GM19025 (cell line): ENCODE results near the gene OBP2B.
"Not testable (repeated sequence)": the region's sequence is repeated elsewhere in the genome, so short reads cannot be mapped to it uniquely, and the experiment has no call there.

Experiments
- ATAC-seq: cut with Tn5 transposase; IDR thresholded peaks from one replicate; pipeline ENCODE4 v1.9.1; 2021; ENCODE audit warnings: mild to moderate bottlenecking, low read depth, moderate library complexity; ENCODE audit not compliant: unreplicated experiment

Gene OBP2B

GRCh38 chr9:133223159-133223756 lies 14.2 kb upstream of the OBP2B start:
- ATAC-seq = not testable (repeated sequence)

- ATAC-seq = not testable (repeated sequence)
These were observed 12.9 kb upstream of the OBP2B start for GRCh38 chr9:133221994-133222393.

GRCh38 chr9:133221177-133221809 lies 12.2 kb upstream of the OBP2B start:
- ATAC-seq = no peak

GRCh38 chr9:133218049-133218975 lies 9.3 kb upstream of the OBP2B start:
- ATAC-seq = not testable (repeated sequence)

- ATAC-seq = not testable (repeated sequence)
These were observed 8.4 kb upstream of the OBP2B start for GRCh38 chr9:133217333-133217988.

GRCh38 chr9:133214276-133214675 lies 5.2 kb upstream of the OBP2B start:
- ATAC-seq = not testable (repeated sequence)

GRCh38 chr9:133210609-133211008 lies 1.6 kb upstream of the OBP2B start:
- no peak for ATAC-seq

- ATAC-seq = no peak
These were observed 1.1 kb upstream of the OBP2B start for GRCh38 chr9:133210202-133210532.

- not testable (repeated sequence) for ATAC-seq
These were observed 514 bp upstream of the OBP2B start for GRCh38 chr9:133209327-133210201.

- ATAC-seq = not testable (repeated sequence)
These were observed 725 bp downstream of the OBP2B start for GRCh38 chr9:133208171-133208879.

GRCh38 chr9:133207540-133208170 lies 1.4 kb downstream of the OBP2B start:
- ATAC-seq = no peak

- ATAC-seq = no peak
These were observed 2.0 kb downstream of the OBP2B start for GRCh38 chr9:133207021-133207531.

- ATAC-seq = no peak
These were observed 2.8 kb downstream of the OBP2B start for GRCh38 chr9:133205996-133206931.

GRCh38 chr9:133205481-133205887 lies 3.6 kb downstream of the OBP2B start:
- ATAC-seq = not testable (repeated sequence)

- ATAC-seq = no peak
These were observed 4.1 kb downstream of the OBP2B start for GRCh38 chr9:133204993-133205336.

- no peak for ATAC-seq
These were observed 4.6 kb downstream of the OBP2B start for GRCh38 chr9:133204335-133204992.

- ATAC-seq = no peak
These were observed 5.5 kb downstream of the OBP2B start for GRCh38 chr9:133203506-133204075.
